Stimulated activated memory B cell treated with anti-CD40 and anti-IgM and Interleukin-4, amounts not matched to agents 10 μg/mL and 1 μg/mL and 100 μg/mL, for 72 hours (primary cell): Measurements from ENCODE around the gene ANKS1B.

ENCODE experiments used
- ATAC-seq: fragments of 150-1000 bp; cut with Tn5 transposase; 2 replicates; pipeline ENCODE4 v1.10.0; 2021
- H3K27ac Mint-ChIP-seq: one replicate; pipeline ENCODE4 v1.8.0; 2022; ENCODE audit warnings: mild to moderate bottlenecking, mixed read lengths
- H3K27me3 Mint-ChIP-seq: one replicate; pipeline ENCODE4 v1.8.0; 2022; ENCODE audit warnings: mixed read lengths
- H3K36me3 Mint-ChIP-seq: one replicate; pipeline ENCODE4 v1.8.0; 2022; ENCODE audit warnings: mixed read lengths
- H3K4me1 Mint-ChIP-seq: one replicate; pipeline ENCODE4 v1.8.0; 2022; ENCODE audit warnings: mixed read lengths
- H3K4me3 Mint-ChIP-seq: one replicate; pipeline ENCODE4 v1.8.0; 2022; ENCODE audit warnings: mild to moderate bottlenecking, moderate library complexity, mixed read lengths
- H3K9me3 Mint-ChIP-seq: one replicate; pipeline ENCODE4 v1.8.0; 2022; ENCODE audit warnings: mixed read lengths

ANKS1B gene

GRCh38 chr12:98797200-98797599 is 1187.5 kb downstream of the ANKS1B start:
- no peaks in the 10 kb centered on the region for H3K4me1 Mint-ChIP-seq
- no peak overlapping the region for H3K4me3 Mint-ChIP-seq
- no peak for ATAC-seq
- no peaks in the 10 kb centered on the region for H3K27me3 Mint-ChIP-seq
- H3K36me3 Mint-ChIP-seq, result no peaks in the 10 kb centered on the region
- H3K9me3 Mint-ChIP-seq, result no peaks in the 10 kb centered on the region
- H3K27ac Mint-ChIP-seq, result no peak overlapping the region

- ATAC-seq, result no peak
- H3K9me3 Mint-ChIP-seq, result no peaks in the 10 kb centered on the region
- no peak overlapping the region for H3K27ac Mint-ChIP-seq
- no peaks in the 10 kb centered on the region for H3K4me1 Mint-ChIP-seq
- H3K27me3 Mint-ChIP-seq, result no peaks in the 10 kb centered on the region
- no peaks in the 10 kb centered on the region for H3K36me3 Mint-ChIP-seq
- H3K4me3 Mint-ChIP-seq, result no peak overlapping the region
These were observed 1188.0 kb downstream of the ANKS1B start for GRCh38 chr12:98796745-98797144.

- Mint-ChIP-seq H3K9me3 (no peaks in the 10 kb centered on the region), H3K36me3 (no peaks in the 10 kb centered on the region), H3K4me3 (no peak overlapping the region), H3K27me3 (no peaks in the 10 kb centered on the region), H3K27ac (no peak overlapping the region), H3K4me1 (no peaks in the 10 kb centered on the region)
- no peak for ATAC-seq
These were observed 1191.6 kb downstream of the ANKS1B start for GRCh38 chr12:98793121-98793520.

DNA sequence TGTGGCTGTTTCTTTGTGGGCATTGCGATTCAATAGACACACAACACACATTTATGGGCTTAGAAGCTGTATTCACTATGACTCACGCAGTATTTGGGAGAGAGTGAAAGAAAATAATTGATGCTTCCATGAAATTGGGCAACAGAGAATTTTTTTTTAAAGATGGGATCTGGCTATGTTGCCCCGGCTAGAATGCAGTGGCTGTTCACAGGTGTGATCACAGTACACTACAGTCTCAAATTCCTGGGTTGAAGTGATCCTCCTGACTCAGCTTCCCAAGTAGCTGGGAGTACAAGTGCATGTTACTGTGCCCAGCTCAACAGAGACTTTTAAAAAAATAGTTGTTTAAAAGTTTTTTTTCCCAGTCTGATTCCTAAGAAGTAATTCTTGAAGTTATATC is 1193.3 kb downstream of the ANKS1B start:
- H3K9me3 Mint-ChIP-seq, result no peaks in the 10 kb centered on the region
- H3K36me3 Mint-ChIP-seq, result no peaks in the 10 kb centered on the region
- no peak for ATAC-seq
- H3K27me3 Mint-ChIP-seq, result no peaks in the 10 kb centered on the region
- H3K4me1 Mint-ChIP-seq, result no peaks in the 10 kb centered on the region
- no peak overlapping the region for H3K27ac Mint-ChIP-seq
- no peak overlapping the region for H3K4me3 Mint-ChIP-seq

DNA sequence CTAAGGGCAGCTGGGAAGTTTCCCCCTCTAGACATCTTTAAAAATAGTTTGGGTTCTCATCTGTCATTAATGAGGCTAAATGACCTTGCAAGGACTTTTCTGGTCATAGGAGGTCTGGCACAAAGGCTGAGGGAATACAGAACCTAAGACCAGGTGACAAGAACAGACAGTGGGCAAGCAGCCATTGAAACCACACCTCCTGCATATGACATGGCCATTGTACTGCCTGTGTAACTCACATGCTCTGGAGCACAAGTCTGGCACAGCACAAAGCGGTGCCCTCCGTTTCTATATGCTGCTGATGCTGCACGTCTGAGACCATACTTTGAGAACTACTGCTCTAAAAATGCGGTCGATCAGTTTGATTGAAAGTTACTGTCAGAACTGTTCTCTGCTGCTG is 1196.3 kb downstream of the ANKS1B start:
- Mint-ChIP-seq H3K27me3 (peaks cover 23% of the 10 kb centered on the region), H3K4me1 (no peaks in the 10 kb centered on the region), H3K36me3 (no peaks in the 10 kb centered on the region), H3K4me3 (no peak overlapping the region), H3K27ac (no peak overlapping the region), H3K9me3 (peaks cover 2% of the 10 kb centered on the region)
- no peak for ATAC-seq

- no peaks in the 10 kb centered on the region for H3K36me3 Mint-ChIP-seq
- H3K27ac Mint-ChIP-seq, result no peak overlapping the region
- no peak overlapping the region for H3K4me3 Mint-ChIP-seq
- H3K4me1 Mint-ChIP-seq, result no peaks in the 10 kb centered on the region
- H3K27me3 Mint-ChIP-seq, result peaks cover 27% of the 10 kb centered on the region
- no peak for ATAC-seq
- H3K9me3 Mint-ChIP-seq, result peaks cover 2% of the 10 kb centered on the region
These were observed 1198.1 kb downstream of the ANKS1B start for GRCh38 chr12:98786653-98787052.

DNA sequence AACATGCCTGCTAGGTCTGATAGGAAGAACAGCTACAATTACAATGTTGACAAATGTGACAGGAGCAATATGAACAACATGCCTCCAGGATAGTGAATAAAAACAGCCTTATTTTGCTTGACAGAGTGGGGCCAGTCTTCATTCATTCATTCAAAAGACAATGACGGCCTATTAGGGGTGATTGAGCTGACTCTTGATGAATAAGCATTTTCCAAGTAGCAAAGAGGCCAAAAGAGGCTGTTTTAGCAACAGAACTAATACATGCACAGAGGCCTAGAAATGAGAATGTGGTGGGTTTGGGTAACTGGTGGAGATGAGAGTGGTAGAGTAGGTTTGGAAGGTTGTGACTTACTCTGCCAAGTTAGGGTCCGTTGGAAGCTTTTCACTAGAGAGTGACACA is 1201.3 kb downstream of the ANKS1B start:
- H3K27ac Mint-ChIP-seq, result no peak overlapping the region
- peaks cover 27% of the 10 kb centered on the region for H3K27me3 Mint-ChIP-seq
- H3K4me1 Mint-ChIP-seq, result no peaks in the 10 kb centered on the region
- ATAC-seq, result no peak
- H3K36me3 Mint-ChIP-seq, result no peaks in the 10 kb centered on the region
- H3K4me3 Mint-ChIP-seq, result no peak overlapping the region
- H3K9me3 Mint-ChIP-seq, result peaks cover 2% of the 10 kb centered on the region

GRCh38 chr12:98780261-98780660 is 1204.5 kb downstream of the ANKS1B start:
- H3K4me1 Mint-ChIP-seq, result no peaks in the 10 kb centered on the region
- peaks cover 23% of the 10 kb centered on the region for H3K27me3 Mint-ChIP-seq
- no peak overlapping the region for H3K4me3 Mint-ChIP-seq
- H3K36me3 Mint-ChIP-seq, result no peaks in the 10 kb centered on the region
- ATAC-seq, result no peak
- H3K9me3 Mint-ChIP-seq, result peaks cover 2% of the 10 kb centered on the region
- no peak overlapping the region for H3K27ac Mint-ChIP-seq

DNA sequence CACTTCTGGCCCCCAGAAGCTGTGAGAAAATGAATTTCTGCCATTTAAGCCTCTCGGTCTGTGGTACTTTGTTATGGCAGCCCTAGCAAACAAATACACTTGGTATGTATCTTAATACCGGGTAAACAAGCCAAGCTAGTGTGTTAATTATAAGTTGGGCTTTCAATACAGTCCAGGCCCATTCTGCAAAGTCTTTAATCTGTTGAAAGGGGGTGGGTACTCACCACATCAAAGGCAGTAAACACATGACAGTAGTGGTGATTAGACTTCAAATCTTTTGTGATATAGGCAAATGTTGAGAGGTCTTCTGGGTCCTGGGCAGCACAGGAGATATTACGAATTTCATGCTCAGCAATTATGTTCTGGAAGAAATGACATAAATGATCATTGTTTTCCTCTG is 1211.9 kb downstream of the ANKS1B start:
- Mint-ChIP-seq H3K27ac (no peak overlapping the region), H3K4me3 (no peak overlapping the region), H3K9me3 (peaks cover 5% of the 10 kb centered on the region), H3K36me3 (no peaks in the 10 kb centered on the region), H3K4me1 (no peaks in the 10 kb centered on the region), H3K27me3 (no peaks in the 10 kb centered on the region)
- ATAC-seq, result no peak

- Mint-ChIP-seq H3K27me3 (no peaks in the 10 kb centered on the region), H3K36me3 (no peaks in the 10 kb centered on the region), H3K4me3 (no peak overlapping the region), H3K27ac (no peak overlapping the region), H3K9me3 (peaks cover 5% of the 10 kb centered on the region), H3K4me1 (no peaks in the 10 kb centered on the region)
- ATAC-seq, result no peak
These were observed 1212.7 kb downstream of the ANKS1B start for GRCh38 chr12:98771811-98772752.

DNA sequence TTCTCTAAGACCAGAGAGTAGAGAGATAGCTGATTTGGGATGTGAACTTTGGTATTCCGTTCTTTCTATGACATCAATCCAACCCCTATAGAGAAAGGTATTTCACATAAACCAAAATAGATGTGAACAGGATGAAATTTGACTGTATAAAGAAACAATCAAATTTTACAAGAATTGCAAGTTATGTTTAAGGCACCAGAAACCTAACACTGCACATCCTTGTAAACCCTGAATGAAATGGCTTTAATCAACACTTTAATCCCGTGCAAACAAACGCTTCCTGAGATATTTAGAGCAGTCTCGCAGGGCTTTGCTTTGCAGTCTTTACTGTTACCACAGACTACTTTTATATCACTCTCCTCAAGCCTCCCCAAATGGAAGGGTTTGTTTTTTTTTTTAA is 1214.5 kb downstream of the ANKS1B start:
- no peaks in the 10 kb centered on the region for H3K4me1 Mint-ChIP-seq
- peaks cover 5% of the 10 kb centered on the region for H3K9me3 Mint-ChIP-seq
- no peaks in the 10 kb centered on the region for H3K36me3 Mint-ChIP-seq
- H3K4me3 Mint-ChIP-seq, result no peak overlapping the region
- H3K27me3 Mint-ChIP-seq, result no peaks in the 10 kb centered on the region
- H3K27ac Mint-ChIP-seq, result no peak overlapping the region
- ATAC-seq, result no peak

DNA sequence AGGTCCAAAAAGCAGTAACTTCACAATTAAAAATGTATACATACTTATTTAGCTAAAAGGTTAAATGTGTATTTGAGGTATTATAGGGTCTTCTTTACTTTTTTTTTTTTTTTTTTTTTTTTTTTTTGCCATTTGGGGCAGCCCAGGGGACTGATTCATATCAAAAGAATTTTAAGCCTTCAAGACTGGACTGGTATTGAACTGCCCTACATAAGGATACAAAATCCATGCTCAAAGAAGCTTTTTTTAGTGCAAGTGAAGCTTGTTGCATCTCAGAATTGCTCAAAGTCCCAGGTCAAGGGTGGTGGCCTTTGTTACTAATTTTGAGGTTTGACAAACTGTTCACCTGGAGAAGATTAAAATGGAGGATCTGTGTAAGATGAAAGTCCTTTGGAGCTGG is 1215.7 kb downstream of the ANKS1B start:
- H3K4me1 Mint-ChIP-seq, result no peaks in the 10 kb centered on the region
- H3K36me3 Mint-ChIP-seq, result no peaks in the 10 kb centered on the region
- H3K27ac Mint-ChIP-seq, result no peak overlapping the region
- no peak overlapping the region for H3K4me3 Mint-ChIP-seq
- no peak for ATAC-seq
- H3K27me3 Mint-ChIP-seq, result no peaks in the 10 kb centered on the region
- H3K9me3 Mint-ChIP-seq, result peaks cover 5% of the 10 kb centered on the region

DNA sequence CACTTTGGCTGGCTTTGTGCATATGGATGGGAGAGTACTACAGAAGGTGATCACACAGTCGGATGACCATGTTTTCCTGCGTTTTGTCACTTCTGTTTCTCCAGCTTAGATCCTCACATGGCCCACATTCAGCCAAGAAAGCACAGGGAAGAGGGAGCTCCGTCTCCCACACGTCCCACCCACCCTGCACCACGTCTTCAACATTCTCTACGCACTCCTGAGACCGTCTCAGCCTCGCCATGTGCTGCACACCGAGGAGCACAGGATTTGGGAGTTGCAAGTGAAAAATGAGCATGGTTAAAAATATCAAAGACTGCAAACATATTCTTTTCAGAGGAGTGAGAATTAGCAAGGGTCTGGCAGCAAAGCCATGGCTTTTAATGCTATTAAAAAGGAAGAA is 1217.5 kb downstream of the ANKS1B start:
- Mint-ChIP-seq H3K4me3 (no peak overlapping the region), H3K36me3 (no peaks in the 10 kb centered on the region), H3K27ac (no peak overlapping the region), H3K4me1 (no peaks in the 10 kb centered on the region), H3K27me3 (no peaks in the 10 kb centered on the region), H3K9me3 (peaks cover 3% of the 10 kb centered on the region)
- no peak for ATAC-seq

DNA sequence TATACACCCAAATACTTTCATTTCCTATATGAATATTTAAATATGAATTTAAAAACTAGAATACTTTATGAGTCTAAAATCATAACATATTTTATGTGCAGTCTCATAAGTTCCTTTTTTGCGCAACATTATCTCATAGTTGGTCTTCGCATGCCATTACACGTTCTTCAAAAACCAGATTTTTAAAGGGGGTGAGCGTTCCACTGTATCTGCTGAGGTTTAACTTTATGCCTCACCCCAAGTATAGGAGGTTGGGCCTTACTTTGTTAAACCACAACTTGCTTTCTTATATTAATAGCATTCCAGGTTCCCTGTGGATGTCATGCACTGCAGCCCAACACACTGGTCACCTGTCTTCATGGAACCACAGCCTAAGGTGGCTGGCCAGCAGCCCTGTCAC is 1221.1 kb downstream of the ANKS1B start:
- Mint-ChIP-seq H3K36me3 (no peaks in the 10 kb centered on the region), H3K4me3 (no peak overlapping the region), H3K9me3 (no peaks in the 10 kb centered on the region), H3K27ac (no peak overlapping the region), H3K4me1 (no peaks in the 10 kb centered on the region), H3K27me3 (peaks cover 4% of the 10 kb centered on the region)
- no peak for ATAC-seq

- no peak overlapping the region for H3K4me3 Mint-ChIP-seq
- no peaks in the 10 kb centered on the region for H3K9me3 Mint-ChIP-seq
- H3K4me1 Mint-ChIP-seq, result no peaks in the 10 kb centered on the region
- no peaks in the 10 kb centered on the region for H3K36me3 Mint-ChIP-seq
- peaks cover 8% of the 10 kb centered on the region for H3K27me3 Mint-ChIP-seq
- H3K27ac Mint-ChIP-seq, result no peak overlapping the region
- no peak for ATAC-seq
These were observed 1226.4 kb downstream of the ANKS1B start for GRCh38 chr12:98758331-98758730.

DNA sequence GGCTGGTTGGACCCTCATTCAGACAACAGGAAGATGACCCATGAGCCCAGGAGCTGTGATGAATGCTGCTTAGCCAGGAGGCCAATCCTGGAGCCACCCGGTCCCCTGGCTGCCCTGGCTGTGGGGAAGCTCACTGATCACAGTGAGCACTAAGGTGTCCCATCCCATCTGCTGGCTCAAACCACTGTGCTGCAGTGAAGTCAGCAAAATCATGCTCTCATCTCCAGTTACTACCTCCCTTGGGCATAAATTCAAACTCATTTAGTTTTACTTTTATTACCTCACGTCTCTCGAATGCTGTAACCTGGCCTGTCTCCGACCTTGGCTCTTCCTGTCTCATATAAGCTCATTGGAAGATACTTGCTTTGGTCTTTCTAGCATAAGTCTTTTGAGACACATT is 1227.3 kb downstream of the ANKS1B start:
- no peak overlapping the region for H3K27ac Mint-ChIP-seq
- H3K4me1 Mint-ChIP-seq, result no peaks in the 10 kb centered on the region
- H3K27me3 Mint-ChIP-seq, result peaks cover 8% of the 10 kb centered on the region
- H3K36me3 Mint-ChIP-seq, result no peaks in the 10 kb centered on the region
- no peak for ATAC-seq
- H3K4me3 Mint-ChIP-seq, result no peak overlapping the region
- H3K9me3 Mint-ChIP-seq, result no peaks in the 10 kb centered on the region
